Activated CD4-positive, alpha-beta memory T cell treated with anti-CD3 and anti-CD28 coated beads, Interleukin-2, amount 10 ng/mL, durations not matched to agents 7 days and 5 days (primary cell): Measurements from ENCODE around the gene CAMSAP3. TPM values are rescaled to one million over a fixed set of nuclear protein-coding genes. Genes with fewer than 3 reads are reported as not detected.
"Not testable (repeated sequence)": the region's sequence is repeated elsewhere in the genome, so short reads cannot be mapped to it uniquely, and the experiment has no call there.

Experiments
- CTCF ChIA-PET: fragments of 350-600 bp; sonication (Branson Sonifier 250); formaldehyde crosslinking; loops from one replicate; lab custom pipeline; 2021; ENCODE audit warnings: antibody characterized with exemption, inconsistent platforms; lab: Charles Lee
- POLR2A ChIA-PET: fragments of 350-600 bp; sonication (Branson Sonifier 250); formaldehyde crosslinking; loops from one replicate; lab custom pipeline; 2021; ENCODE audit warnings: antibody characterized with exemption; lab: Charles Lee
- DNase-seq: peaks from one replicate; pipeline ENCODE4 v3.0.0-alpha.2; 2020
- H3K27ac Mint-ChIP-seq: one replicate; pipeline ENCODE4 v1.8.0; 2021; ENCODE audit warnings: mild to moderate bottlenecking, mixed read lengths
- H3K27me3 Mint-ChIP-seq: one replicate; pipeline ENCODE4 v1.8.0; 2021; ENCODE audit warnings: mixed read lengths
- H3K36me3 Mint-ChIP-seq: one replicate; pipeline ENCODE4 v1.8.0; 2021; ENCODE audit warnings: low read depth, mixed read lengths
- H3K4me1 Mint-ChIP-seq: one replicate; pipeline ENCODE4 v1.8.0; 2021; ENCODE audit warnings: mixed read lengths
- H3K4me3 Mint-ChIP-seq: one replicate; pipeline ENCODE4 v1.8.0; 2021; ENCODE audit warnings: mild to moderate bottlenecking, mixed read lengths
- H3K9me3 Mint-ChIP-seq: one replicate; pipeline ENCODE4 v1.8.0; 2021; ENCODE audit warnings: mixed read lengths
- total RNA-seq, 2 experiments: library from RNA; stranded (reverse); gene quantifications; one replicate each; pipeline ENCODE4 v1.2.3, GENCODE V29; 2021

CAMSAP3 gene
- total RNA-seq, 2 experiments from 2014 or later, result 0.13 to 0.33 TPM

GRCh38 chr19:7641290-7642276 is 45.9 kb downstream of the CAMSAP3 start:
- Mint-ChIP-seq H3K4me1 (peaks cover 29% of the 10 kb centered on the region), H3K36me3 (peaks cover 46% of the 10 kb centered on the region), H3K27ac (no peak overlapping the region), H3K4me3 (no peak overlapping the region), H3K9me3 (peaks cover 6% of the 10 kb centered on the region), H3K27me3 (no peaks in the 10 kb centered on the region)
- DNase-seq, result no peak
- ChIA-PET CTCF (no interaction called here), POLR2A (interaction anchor here (2.7 kb wide), 1 partner anchor 12 kb away, joined by 11 read pairs; the partner anchor contains the start of genes PET100 and XAB2)

DNA sequence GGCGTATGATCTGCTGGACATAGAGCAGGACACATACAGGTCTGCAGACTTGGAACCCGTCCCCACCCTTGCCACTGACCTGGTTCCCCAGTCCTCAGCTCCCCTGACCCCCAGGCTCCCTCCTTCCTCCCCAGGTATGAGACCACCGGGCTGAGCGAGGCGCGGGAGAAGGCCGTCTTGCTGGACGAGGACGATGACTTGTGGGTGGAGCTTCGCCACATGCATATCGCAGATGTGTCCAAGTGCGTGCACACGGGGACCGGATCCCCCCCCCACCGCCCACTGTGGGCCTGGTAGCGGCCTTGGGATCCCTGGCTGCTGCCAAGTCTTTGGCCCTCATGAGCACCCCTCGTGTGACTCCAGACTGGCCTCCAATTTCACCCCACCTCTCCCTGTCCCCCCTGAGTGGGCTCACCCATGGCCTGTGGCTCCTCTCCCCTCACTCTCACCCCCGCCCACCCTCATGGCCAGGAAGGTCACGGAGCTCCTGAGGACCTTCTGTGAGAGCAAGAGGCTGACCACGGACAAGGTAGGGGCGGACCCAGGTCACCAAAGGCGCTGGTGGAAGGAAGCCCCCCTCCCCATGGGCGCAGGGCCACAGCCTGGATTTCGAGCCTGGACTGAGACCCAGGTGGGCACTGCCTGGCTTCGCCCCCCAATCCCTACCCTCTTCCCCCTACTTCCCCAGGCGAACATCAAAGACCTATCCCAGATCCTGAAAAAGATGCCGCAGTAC is 46.8 kb downstream of the CAMSAP3 start:
- no peak overlapping the region for H3K4me3 Mint-ChIP-seq
- ChIA-PET CTCF (no interaction called here), POLR2A (interaction anchor here (2.7 kb wide), 1 partner anchor 13 kb away, joined by 11 read pairs; the partner anchor contains the start of genes PET100 and XAB2)
- no peak overlapping the region for H3K27ac Mint-ChIP-seq
- peaks cover 6% of the 10 kb centered on the region for H3K9me3 Mint-ChIP-seq
- H3K4me1 Mint-ChIP-seq, result peaks cover 27% of the 10 kb centered on the region
- no peak for DNase-seq
- peaks cover 45% of the 10 kb centered on the region for H3K36me3 Mint-ChIP-seq
- H3K27me3 Mint-ChIP-seq, result no peaks in the 10 kb centered on the region

DNA sequence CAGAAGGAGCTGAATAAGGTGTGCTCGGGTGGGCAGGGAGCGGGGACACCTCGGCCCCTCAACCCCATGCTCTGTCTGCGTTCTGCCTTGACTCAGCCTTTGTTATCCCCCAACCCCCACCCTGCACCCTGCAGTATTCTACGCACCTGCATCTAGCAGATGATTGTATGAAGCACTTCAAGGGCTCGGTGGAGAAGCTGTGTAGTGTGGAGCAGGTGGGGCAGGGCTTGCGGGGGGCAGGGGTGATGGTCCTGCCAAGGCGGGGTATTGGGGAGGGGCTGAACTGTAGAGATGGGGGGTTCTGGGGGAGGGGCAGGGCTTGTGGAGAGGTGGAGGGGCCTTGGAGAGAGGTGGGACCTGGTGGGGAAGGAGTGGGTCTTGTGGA is 47.4 kb downstream of the CAMSAP3 start:
- Mint-ChIP-seq H3K9me3 (peaks cover 6% of the 10 kb centered on the region), H3K27ac (no peak overlapping the region), H3K27me3 (no peaks in the 10 kb centered on the region), H3K4me3 (no peak overlapping the region), H3K36me3 (peaks cover 42% of the 10 kb centered on the region), H3K4me1 (peaks cover 21% of the 10 kb centered on the region)
- ChIA-PET CTCF (no interaction called here), POLR2A (interaction anchor here (2.7 kb wide), 1 partner anchor 13 kb away, joined by 11 read pairs; the partner anchor contains the start of genes PET100 and XAB2)
- no peak for DNase-seq

DNA sequence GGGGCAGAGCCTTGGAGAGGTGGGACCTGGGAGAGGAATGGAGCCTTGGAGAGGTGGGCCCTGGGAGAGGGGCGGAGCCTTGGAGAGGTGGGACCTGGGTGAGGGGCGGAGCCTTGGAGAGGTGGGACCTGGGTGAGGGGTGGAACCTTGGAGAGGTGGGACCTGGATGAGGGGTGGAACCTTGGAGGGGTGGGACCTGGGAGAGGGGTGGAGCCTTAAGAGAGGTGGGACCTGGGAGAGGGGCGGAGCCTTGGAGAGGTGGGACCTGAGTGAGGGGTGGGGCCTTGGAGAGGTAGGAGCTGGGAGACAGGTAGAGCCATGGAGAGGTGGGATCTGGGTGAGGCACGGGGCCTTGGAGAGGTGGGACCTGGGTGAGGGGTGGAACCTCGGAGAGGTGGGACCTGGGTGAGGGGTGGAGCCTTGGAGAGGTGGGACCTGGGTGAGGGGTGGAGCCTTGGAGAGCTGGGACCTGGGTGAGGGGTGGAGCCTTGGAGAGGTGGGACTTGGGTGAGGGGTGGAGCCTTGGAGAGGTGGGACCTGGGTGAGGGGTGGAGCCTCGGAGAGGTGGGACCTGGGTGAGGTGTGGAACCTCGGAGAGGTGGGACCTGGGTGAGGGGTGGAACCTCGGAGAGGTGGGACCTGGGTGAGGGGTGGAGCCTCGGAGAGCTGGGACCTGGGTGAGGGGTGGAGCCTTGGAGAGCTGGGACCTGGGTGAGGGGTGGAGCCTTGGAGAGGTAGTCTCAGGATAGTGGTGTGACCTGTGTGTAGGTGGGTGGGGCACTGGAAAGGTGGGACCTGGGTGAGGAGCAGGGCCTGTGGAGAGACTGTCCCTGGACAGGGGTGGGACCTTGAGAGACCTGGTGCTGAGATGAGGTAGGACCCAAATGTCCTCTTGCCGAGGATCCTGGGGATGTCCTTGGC is 48.2 kb downstream of the CAMSAP3 start:
- CTCF ChIA-PET, H3K9me3 Mint-ChIP-seq, H3K27ac Mint-ChIP-seq, H3K27me3 Mint-ChIP-seq, H3K4me3 Mint-ChIP-seq: not testable (repeated sequence)
- Mint-ChIP-seq H3K36me3 (peaks cover 37% of the 10 kb centered on the region), H3K4me1 (peaks cover 13% of the 10 kb centered on the region)
- DNase-seq, result peak; percentile 31
- POLR2A ChIA-PET, result interaction anchor here (1.2 to 1.8 kb wide), 2 partner anchors 14 to 225 kb away, joined by 3 to 8 read pairs; partner anchors contain the start of genes PET100 and XAB2

GRCh38 chr19:7644550-7644877 is 48.9 kb downstream of the CAMSAP3 start:
- Mint-ChIP-seq H3K4me1 (peaks cover 9% of the 10 kb centered on the region), H3K27me3 (no peaks in the 10 kb centered on the region), H3K36me3 (peaks cover 31% of the 10 kb centered on the region), H3K4me3 (no peak overlapping the region), H3K27ac (no peak overlapping the region), H3K9me3 (peaks cover 5% of the 10 kb centered on the region)
- CTCF ChIA-PET, result no interaction called here
- DNase-seq, result no peak
- POLR2A ChIA-PET, result interaction anchor here (1.2 to 1.8 kb wide), 2 partner anchors 15 to 225 kb away, joined by 3 to 8 read pairs; partner anchors contain the start of genes PET100 and XAB2

- Mint-ChIP-seq H3K4me3 (no peak overlapping the region), H3K9me3 (no peaks in the 10 kb centered on the region), H3K36me3 (peaks cover 24% of the 10 kb centered on the region), H3K4me1 (peaks cover 2% of the 10 kb centered on the region), H3K27ac (no peak overlapping the region), H3K27me3 (no peaks in the 10 kb centered on the region)
- ChIA-PET POLR2A (interaction anchor here (1.8 kb wide), 1 partner anchor 15 kb away, joined by 8 read pairs; the partner anchor contains the start of genes PET100 and XAB2), CTCF (no interaction called here)
- DNase-seq, result no peak
Observed at GRCh38 chr19:7645163-7645562, 49.5 kb downstream of the CAMSAP3 start.

DNA sequence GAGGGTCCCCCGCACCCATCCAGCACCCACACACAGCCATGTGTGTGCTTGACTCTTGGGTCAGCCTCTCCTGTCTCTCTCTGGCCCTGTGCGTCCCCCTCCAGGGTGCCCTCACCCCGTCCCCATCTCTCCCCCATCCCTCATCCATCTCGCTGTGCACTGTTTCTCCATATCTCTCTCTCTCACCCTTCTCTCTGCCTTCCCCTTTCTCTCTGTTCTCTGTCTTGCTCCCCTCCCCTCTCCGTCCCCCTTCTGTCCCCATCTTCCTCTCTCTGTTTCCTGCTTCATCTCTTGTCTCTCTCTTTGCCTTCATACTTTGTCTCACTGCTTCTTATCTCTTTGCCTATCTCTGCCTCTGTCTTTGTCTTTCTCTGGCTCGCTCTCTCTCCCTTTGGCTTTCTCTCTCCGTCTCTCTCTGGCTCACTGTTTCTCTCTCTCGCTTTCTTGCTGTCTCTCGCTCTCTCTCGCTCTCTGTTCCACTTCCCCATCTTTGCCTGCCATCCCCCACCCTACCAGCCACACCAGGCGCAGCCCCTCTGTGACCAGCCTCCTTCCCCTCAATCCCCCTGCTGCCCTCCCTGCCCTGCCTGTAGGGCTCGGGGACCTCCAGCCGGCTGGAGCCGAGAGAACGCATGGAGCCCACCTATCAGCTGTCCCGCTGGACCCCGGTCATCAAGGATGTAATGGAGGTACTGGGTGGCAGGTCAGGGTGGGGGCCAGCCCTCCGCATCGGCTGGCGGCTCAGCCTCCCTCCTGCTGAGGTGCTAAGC is 50.2 kb downstream of the CAMSAP3 start:
- DNase-seq, result no peak
- Mint-ChIP-seq H3K4me1 (no peaks in the 10 kb centered on the region), H3K4me3 (no peak overlapping the region), H3K9me3 (no peaks in the 10 kb centered on the region), H3K27ac (no peak overlapping the region), H3K27me3 (no peaks in the 10 kb centered on the region), H3K36me3 (peaks cover 18% of the 10 kb centered on the region)
- POLR2A ChIA-PET, result interaction anchor here (1.8 kb wide), 1 partner anchor 16 kb away, joined by 8 read pairs; the partner anchor contains the start of genes PET100 and XAB2
- CTCF ChIA-PET, result no interaction called here

DNA sequence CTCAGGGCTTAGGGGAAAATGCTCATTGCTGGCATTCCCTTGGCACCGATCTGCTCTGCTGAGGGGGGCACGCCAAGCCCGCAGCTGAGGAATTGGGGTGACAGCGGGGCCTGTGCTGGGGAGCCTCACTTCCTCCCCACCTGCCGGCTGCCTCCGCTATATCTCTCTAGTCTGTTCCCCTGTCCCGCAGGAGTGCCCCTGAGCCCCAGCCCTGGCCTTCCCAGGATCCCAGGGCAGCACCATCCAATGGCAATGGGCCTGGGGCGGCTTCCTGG is 50.7 kb downstream of the CAMSAP3 start:
- ChIA-PET CTCF (no interaction called here), POLR2A (no interaction called here)
- Mint-ChIP-seq H3K27me3 (no peaks in the 10 kb centered on the region), H3K36me3 (peaks cover 17% of the 10 kb centered on the region), H3K4me1 (no peaks in the 10 kb centered on the region), H3K4me3 (no peak overlapping the region), H3K27ac (no peak overlapping the region), H3K9me3 (no peaks in the 10 kb centered on the region)
- DNase-seq, result no peak

- no peaks in the 10 kb centered on the region for H3K9me3 Mint-ChIP-seq
- ChIA-PET CTCF (no interaction called here), POLR2A (no interaction called here)
- peaks cover 2% of the 10 kb centered on the region for H3K4me1 Mint-ChIP-seq
- H3K27me3 Mint-ChIP-seq, result no peaks in the 10 kb centered on the region
- no peak overlapping the region for H3K4me3 Mint-ChIP-seq
- H3K36me3 Mint-ChIP-seq, result peaks cover 17% of the 10 kb centered on the region
- DNase-seq, result no peak
- no peak overlapping the region for H3K27ac Mint-ChIP-seq
Observed at GRCh38 chr19:7647156-7647555, 51.5 kb downstream of the CAMSAP3 start.

GRCh38 chr19:7648265-7649014 is 52.8 kb downstream of the CAMSAP3 start:
- Mint-ChIP-seq H3K9me3 (no peaks in the 10 kb centered on the region), H3K27me3 (no peaks in the 10 kb centered on the region), H3K27ac (no peak overlapping the region), H3K4me1 (peaks cover 10% of the 10 kb centered on the region), H3K4me3 (no peak overlapping the region), H3K36me3 (peaks cover 11% of the 10 kb centered on the region)
- DNase-seq, result no peak
- ChIA-PET POLR2A (interaction anchor here (0.6 to 1.3 kb wide), 4 partner anchors 11 to 19 kb away, joined by 3 to 4 read pairs (median 4); partner anchors contain the start of gene PET100), CTCF (interaction anchor here (0.8 to 1.1 kb wide), 2 partner anchors 32 to 80 kb away, joined by 3 read pairs; partner anchors contain the start of gene TRAPPC5)

DNA sequence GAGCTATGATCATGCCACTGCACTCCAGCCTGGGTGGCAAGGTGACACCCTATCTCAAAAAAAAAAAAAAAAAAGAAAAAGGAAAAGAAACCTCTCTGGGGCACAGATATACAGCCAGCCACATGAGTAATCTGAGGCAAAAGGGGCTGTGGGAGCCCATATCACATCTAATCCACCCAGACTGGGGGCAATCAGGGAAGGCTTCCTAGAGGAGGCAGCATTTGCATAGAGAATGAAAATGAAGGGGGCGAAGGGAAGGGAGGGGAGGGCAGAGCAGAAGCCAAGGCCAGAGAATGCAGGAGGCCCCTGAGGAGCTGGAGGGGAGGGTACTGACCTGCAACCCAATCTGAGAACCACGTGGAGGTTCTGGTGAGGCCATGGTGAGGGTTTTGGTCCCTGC is 54.5 kb downstream of the CAMSAP3 start:
- POLR2A ChIA-PET, result interaction anchor here (0.9 kb wide), 1 partner anchor 13 kb away, joined by 3 read pairs; the partner anchor contains the start of gene STXBP2

More for the DNA sequence above, 54.5 kb downstream of the CAMSAP3 start:
- no peaks in the 10 kb centered on the region for H3K9me3 Mint-ChIP-seq
- CTCF ChIA-PET, result interaction anchor here (0.9 to 2.7 kb wide), 3 partner anchors 31 to 149 kb away, joined by 4 to 15 read pairs (median 5); partner anchors contain the start of gene TRAPPC5
- H3K36me3 Mint-ChIP-seq, result peaks cover 4% of the 10 kb centered on the region
- peaks cover 10% of the 10 kb centered on the region for H3K4me1 Mint-ChIP-seq
- H3K4me3 Mint-ChIP-seq, result no peak overlapping the region
- DNase-seq, result no peak
- H3K27me3 Mint-ChIP-seq, result no peaks in the 10 kb centered on the region
- no peak overlapping the region for H3K27ac Mint-ChIP-seq
